HCT116 (cell line): Measurements from ENCODE around the gene XAGE3.
"Not testable (repeated sequence)": the region's sequence is repeated elsewhere in the genome, so short reads cannot be mapped to it uniquely, and the experiment has no call there.

Experiments
- ZNF274 ChIP-seq: fragments of 200-500 bp; sonication (Bioruptor generic); IDR thresholded peaks from 2 replicates; pipeline ENCODE4 v1.6.1; 2014; ENCODE audit warnings: mild to moderate bottlenecking, low read depth, low read length, inconsistent platforms
- TF ChIP-seq, protein P1 (sequence below), 3 experiments: fragments of 200-600 bp in 1 of 3; sonication (generic) in 1 of 3; IDR thresholded peaks in 2 of 3; conservative IDR thresholded peaks in 1 of 3; 2 replicates each; pipeline ENCODE4 v1.5.1; 2012 to 2017; ENCODE audit warnings: low read depth in 2 of 3, low read length in 2 of 3, antibody characterized with exemption in 1 of 3, borderline replicate concordance in 1 of 3, control low read depth in 1 of 3, mild to moderate bottlenecking in 1 of 3, mixed read lengths in 1 of 3, mixed run types in 1 of 3, moderate library complexity in 1 of 3; ENCODE audit not compliant: insufficient read depth in 1 of 3

DNA sequence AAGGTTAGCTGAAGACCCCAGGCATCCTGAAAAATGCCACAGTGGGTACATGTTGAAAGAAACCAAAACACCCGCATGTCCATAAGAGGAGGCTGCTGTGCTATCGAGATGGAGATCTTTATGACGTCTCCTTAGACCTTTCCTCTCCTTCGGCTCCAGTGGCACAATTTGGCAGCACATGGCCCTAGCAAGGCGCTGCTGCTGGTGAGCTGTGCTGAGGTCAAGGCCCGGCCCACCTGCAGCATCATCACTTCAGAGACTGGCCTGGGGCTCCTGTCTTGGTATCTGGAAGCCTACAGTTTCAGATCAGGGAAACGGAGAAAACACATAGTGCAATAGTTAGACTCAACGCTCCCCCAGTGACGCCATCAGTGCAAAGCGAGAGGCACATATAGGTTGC is 7.6 kb upstream of the XAGE3 start:
- not testable (repeated sequence) for TF ChIP-seq ZNF274
- TF ChIP-seq, protein P1, sequence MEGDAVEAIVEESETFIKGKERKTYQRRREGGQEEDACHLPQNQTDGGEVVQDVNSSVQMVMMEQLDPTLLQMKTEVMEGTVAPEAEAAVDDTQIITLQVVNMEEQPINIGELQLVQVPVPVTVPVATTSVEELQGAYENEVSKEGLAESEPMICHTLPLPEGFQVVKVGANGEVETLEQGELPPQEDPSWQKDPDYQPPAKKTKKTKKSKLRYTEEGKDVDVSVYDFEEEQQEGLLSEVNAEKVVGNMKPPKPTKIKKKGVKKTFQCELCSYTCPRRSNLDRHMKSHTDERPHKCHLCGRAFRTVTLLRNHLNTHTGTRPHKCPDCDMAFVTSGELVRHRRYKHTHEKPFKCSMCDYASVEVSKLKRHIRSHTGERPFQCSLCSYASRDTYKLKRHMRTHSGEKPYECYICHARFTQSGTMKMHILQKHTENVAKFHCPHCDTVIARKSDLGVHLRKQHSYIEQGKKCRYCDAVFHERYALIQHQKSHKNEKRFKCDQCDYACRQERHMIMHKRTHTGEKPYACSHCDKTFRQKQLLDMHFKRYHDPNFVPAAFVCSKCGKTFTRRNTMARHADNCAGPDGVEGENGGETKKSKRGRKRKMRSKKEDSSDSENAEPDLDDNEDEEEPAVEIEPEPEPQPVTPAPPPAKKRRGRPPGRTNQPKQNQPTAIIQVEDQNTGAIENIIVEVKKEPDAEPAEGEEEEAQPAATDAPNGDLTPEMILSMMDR (IDR thresholded peaks at IDR 0.05 in 2 of 3, conservative IDR thresholded peaks at IDR 0.05 in 1 of 3; ENCODE audit: borderline replicate concordance in 1 of 3, insufficient read depth in 1 of 3, low read depth in 2 of 3, low read length in 2 of 3) = not testable (repeated sequence)
